LNCaP clone FGC (cell line): Measurements from ENCODE around the gene GRWD1.

ENCODE experiments used
- DNase-seq: peaks from one replicate; pipeline ENCODE4 v3.0.0-alpha.2; 2011; ENCODE audit warnings: low read depth
- H3K4me3 ChIP-seq: 2 replicates; pipeline ENCODE4 v1.5.1; 2011; ENCODE audit warnings: mild to moderate bottlenecking, low read depth, low read length, control low read depth
- TF ChIP-seq, protein P1 (sequence below): IDR thresholded peaks from 2 replicates; pipeline ENCODE4 v1.5.1; 2012; ENCODE audit warnings: mild to moderate bottlenecking; ENCODE audit not compliant: control insufficient read depth, insufficient read depth; ENCODE audit errors: extremely low read depth

Gene GRWD1

DNA sequence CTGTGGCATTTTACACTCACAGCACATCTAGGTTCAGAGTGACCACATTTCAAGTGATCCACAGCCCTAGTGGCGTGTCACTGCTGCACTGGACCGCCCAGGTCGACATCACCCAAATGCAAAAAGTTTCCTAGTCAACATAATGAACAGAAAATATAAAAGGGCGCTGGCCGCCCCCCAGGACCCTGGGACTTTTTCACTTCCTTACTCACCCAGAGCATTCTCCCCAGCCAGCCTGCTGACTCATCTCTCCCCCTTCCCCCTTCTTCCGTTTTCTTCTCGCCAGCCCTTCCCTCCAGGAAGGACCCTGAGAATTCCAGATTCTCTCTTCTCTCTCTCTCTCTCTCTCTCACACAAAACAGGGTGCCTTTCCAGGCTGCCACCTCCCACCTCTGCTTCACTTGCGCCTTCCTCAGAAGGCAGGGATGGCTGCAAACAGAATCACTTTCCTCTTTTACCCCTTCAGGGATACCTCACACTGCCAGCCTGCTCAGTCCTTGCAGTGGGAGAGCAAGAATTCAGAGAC, 21.0 kb upstream of the GRWD1 start:
- TF ChIP-seq, protein P1, sequence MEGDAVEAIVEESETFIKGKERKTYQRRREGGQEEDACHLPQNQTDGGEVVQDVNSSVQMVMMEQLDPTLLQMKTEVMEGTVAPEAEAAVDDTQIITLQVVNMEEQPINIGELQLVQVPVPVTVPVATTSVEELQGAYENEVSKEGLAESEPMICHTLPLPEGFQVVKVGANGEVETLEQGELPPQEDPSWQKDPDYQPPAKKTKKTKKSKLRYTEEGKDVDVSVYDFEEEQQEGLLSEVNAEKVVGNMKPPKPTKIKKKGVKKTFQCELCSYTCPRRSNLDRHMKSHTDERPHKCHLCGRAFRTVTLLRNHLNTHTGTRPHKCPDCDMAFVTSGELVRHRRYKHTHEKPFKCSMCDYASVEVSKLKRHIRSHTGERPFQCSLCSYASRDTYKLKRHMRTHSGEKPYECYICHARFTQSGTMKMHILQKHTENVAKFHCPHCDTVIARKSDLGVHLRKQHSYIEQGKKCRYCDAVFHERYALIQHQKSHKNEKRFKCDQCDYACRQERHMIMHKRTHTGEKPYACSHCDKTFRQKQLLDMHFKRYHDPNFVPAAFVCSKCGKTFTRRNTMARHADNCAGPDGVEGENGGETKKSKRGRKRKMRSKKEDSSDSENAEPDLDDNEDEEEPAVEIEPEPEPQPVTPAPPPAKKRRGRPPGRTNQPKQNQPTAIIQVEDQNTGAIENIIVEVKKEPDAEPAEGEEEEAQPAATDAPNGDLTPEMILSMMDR: no peak
- H3K4me3 ChIP-seq: no peak overlapping the region
- no peak for DNase-seq

DNA sequence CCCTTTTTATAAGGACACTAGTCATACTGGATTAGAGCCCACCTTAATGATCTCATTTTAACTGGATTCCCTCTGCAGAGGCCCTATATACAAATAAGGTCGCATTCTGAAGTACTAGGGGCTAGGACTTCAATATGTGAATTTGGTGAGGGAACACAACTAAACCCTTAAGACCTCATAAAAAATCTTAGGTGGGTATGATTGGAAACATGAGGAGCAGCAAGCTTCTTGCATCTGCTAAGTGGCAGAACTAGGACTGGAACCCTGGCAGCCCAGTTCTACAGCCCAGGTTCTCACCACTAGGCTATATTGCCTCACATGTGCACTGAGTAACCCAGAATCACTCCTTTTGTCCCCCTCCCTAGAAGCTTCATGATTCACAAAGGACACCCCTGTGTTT, 17.1 kb upstream of the GRWD1 start:
- H3K4me3 ChIP-seq: no peak overlapping the region
- DNase-seq: no peak
- TF ChIP-seq, protein P1: no peak

GRCh38 chr19:48433337-48433736, 12.4 kb upstream of the GRWD1 start:
- TF ChIP-seq, protein P1: no peak
- no peak for DNase-seq

DNA sequence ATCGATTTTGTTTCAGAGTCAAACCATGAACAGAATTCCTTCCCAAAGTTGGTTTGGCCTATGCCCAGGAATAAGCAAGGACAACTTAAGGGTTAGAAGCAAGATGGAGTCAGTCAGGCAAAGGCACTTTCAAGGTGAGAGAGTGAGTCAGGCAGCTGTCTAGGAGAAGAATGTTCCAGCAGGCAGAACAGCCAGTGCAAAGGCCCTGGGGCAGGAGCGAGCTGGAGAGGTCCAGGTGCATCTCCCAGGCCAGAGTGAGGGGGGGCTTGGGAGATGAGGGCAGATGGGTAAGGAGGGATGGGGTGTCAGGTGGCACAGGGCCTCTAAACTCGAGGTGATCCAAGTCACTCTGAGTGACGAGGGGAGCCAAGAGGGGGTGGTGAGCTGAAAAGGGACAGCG, 9.2 kb upstream of the GRWD1 start:
- no peak for DNase-seq
- TF ChIP-seq, protein P1: no peak
- H3K4me3 ChIP-seq: no peak overlapping the region

More at GRCh38 chr19:48433337-48433736, 12.4 kb upstream of the GRWD1 start:
- no peak overlapping the region for H3K4me3 ChIP-seq

- no peak overlapping the region for H3K4me3 ChIP-seq
- TF ChIP-seq, protein P1: no peak
- no peak for DNase-seq
Measured at GRCh38 chr19:48441360-48442050, 4.3 kb upstream of the GRWD1 start.

DNA sequence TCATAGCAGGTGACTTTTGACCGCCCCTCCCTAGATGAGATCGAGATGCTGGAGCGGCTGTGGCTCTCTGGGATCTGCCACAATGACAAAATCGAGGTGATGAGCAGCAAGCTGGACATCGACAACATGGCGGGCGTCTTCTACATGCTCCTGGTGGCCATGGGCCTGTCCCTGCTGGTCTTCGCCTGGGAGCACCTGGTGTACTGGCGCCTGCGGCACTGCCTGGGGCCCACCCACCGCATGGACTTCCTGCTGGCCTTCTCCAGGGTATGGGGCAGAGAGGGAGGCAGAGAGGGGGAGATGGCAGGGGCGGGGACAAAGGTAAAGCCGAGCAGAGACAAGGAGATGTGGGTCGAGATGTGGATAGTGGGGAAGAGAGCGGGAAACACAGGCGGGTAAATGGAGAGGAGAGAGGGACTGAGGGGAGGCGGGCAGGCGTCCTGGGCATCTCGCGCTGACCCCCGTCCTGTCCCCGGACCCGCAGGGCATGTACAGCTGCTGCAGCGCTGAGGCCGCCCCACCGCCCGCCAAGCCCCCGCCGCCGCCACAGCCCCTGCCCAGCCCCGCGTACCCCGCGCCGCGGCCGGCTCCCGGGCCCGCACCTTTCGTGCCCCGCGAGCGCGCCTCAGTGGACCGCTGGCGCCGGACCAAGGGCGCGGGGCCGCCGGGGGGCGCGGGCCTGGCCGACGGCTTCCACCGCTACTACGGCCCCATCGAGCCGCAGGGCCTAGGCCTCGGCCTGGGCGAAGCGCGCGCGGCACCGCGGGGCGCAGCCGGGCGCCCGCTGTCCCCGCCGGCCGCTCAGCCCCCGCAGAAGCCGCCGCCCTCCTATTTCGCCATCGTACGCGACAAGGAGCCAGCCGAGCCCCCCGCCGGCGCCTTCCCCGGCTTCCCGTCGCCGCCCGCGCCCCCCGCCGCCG, 3.4 kb upstream of the GRWD1 start:
- TF ChIP-seq, protein P1: no peak
- DNase-seq: no peak
- H3K4me3 ChIP-seq: no peak overlapping the region
